ENCODE data around the gene CCDC174.

DNA sequence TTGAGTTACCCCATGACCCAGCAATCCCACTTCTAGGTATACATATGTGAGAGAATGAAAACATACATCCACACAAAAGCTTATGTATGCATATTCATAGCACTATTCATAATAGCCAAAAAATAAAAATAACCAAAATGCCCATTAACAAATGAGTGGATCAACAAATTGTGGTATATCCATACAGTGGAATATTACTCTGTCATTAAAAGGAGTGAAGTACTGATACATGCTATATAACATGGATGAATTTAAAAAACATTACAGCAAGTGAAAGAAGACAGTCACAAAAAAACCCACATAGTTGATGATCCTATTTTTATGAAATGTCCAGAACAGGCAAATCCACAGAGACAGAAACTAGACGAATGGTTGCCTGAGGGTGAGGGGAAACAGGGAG, 28.6 kb downstream of the CCDC174 start:
- TF ChIP-seq, protein P1, sequence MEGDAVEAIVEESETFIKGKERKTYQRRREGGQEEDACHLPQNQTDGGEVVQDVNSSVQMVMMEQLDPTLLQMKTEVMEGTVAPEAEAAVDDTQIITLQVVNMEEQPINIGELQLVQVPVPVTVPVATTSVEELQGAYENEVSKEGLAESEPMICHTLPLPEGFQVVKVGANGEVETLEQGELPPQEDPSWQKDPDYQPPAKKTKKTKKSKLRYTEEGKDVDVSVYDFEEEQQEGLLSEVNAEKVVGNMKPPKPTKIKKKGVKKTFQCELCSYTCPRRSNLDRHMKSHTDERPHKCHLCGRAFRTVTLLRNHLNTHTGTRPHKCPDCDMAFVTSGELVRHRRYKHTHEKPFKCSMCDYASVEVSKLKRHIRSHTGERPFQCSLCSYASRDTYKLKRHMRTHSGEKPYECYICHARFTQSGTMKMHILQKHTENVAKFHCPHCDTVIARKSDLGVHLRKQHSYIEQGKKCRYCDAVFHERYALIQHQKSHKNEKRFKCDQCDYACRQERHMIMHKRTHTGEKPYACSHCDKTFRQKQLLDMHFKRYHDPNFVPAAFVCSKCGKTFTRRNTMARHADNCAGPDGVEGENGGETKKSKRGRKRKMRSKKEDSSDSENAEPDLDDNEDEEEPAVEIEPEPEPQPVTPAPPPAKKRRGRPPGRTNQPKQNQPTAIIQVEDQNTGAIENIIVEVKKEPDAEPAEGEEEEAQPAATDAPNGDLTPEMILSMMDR (IDR thresholded peaks at IDR 0.05): no peak
- no peak for TF ChIP-seq POLR2A (IDR thresholded peaks at IDR 0.05)

All from thyroid gland (tissue), 4 donors.